Left hindlimb (tissue), 1 donor: ENCODE results near the gene CD6.

Experiments
- DNase-seq: peaks from one replicate; pipeline ENCODE4 v3.0.0-alpha.2; 2018

Gene CD6

DNA sequence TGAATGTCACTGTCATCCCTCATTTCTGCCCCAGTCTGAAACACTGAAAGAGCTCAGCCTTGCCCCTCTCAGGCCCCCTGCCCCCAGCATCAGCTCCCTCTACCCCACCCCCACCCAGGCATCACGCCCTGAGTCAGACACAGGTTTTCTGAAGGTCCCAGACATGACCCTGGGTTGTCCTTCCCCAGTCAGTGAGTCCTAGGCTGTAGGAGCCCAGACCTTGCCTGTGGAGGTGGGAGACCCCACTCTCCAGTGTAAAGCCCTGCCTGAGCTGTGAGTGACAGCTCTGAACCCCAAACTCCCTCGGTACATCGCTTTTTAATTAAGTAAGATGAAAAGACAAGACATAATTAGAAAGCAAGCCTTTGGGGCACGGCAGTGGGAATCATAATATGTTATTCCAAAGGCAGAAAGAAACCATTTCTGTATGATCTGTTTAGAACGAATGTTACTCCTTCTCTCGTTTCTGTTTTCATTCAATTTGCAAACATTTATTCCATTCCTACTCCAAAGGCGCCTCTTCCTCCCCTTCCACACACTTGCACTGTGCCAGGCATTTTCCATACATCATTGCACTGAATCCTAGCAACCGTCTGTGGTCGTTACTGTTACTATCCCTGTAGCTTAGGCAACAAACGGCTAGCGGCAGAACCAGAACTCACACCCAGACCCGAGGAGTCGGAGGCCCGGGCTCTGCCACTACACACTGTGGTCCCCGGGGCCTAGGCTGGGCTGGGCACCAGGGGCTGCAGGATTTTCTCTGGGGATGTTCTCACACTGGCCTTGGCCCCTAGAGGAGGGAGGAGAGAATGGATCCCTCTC is 63.4 kb downstream of the CD6 start:
- peak; percentile 74 for DNase-seq

DNA sequence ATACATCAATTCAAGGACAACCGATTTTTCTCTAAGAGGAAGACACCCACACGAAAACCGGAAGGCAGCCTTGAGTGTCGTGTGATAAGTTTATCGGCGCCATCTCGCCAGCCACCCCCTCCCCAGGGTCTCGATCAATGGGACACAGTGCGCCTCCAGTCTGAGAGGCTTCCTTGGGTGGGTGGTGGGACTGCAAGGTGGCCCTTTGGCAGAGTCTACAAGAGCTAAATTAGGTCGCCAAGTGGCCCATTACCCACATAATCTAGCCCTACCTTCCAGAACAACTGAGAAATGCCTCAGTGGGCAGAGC is 64.0 kb downstream of the CD6 start:
- no peak for DNase-seq

DNA sequence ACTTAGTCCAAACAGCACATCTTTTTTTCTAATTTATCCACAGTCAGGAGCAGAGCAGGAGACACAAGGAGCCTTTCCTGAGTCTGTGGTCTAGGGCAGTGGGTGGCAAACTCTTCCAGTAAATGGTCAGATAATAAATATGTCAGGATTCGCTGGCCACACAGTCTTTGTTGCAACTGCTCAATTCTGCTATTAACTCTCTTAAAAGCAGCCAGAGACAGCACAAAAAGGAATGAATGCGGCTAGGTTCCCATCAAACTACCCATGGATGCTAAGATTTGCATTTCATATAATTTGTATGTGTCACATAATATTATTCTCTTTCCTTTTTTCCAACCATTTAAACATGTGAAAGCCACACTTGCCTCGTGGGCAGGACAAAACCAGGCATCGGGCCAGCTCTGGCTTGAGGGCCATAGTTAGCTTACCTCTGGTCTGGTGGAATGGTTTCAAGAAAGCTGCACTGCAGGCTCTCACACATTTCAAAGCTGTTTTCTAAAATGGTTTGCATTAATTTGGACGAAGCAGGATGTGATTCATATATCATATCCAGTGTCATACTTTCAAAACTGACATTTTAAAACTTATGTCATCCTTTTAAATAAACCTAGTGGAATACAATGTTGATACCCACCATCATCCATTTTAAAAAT is 66.1 kb downstream of the CD6 start:
- DNase-seq = peak; percentile 72

DNA sequence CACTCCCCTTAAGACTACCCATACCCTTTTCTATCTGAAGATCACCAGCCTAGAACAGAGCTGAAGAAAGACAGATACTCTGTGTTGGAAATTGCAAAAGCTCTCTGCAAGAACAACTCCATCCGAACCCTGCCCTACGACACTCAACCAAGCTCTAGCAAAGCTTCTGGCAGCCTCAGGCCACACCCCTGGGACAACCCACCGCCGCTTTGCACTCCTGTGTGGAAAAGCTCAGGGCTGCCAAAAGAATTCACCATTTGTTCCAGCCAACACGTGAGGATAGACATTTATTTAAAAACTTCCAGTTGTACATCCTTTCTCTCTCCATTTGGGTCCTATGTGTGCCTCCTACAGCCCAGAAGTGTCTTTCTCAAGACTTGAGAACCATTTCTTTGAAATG is 68.4 kb downstream of the CD6 start:
- DNase-seq = no peak

GRCh38 chr11:61041755-61042518 is 70.5 kb downstream of the CD6 start:
- peak; percentile 80 for DNase-seq

DNA sequence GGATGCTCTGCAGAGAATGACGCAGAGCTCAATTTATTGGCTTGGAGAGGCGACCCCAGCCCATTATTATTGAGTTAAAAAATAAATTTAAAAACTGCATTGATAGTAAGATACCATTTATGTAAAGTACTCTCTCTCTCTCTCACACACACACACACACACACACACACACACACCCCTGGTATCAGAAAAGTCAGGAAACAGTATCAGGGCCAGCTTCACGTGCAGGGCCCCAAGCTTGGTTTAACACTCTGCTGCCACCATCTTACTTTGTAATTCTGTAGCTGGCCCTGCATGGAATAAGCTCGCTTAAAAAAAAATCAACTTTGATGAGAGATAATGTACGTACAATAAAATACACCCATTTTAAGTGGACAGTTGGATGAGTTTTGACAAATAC is 71.1 kb downstream of the CD6 start:
- no peak for DNase-seq

DNA sequence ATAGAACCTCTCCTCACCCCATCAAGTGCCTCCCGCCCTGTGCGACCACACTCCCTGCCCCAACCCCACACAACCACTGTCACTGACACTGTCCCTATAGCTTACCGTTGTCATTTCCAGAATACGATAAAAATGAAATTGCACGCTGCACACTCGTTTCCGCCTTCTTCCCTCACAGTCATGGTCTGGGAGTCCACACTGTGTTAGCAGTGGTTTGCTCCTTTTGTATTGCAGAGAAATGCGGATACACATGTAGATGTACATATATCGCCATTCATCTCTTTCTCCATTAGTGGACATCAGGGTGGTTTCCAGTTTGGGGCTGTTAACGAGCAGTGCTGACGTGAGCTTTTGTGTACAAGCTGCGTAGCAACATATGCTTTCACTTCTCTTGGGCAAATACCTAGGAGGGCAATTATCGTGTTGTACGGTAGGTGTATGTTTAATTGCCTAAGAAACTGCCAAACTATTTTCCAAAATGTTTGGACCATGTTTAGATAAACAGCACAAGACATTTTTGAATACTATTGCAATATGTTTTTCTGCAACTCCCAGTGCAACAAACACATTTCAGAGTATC is 71.6 kb downstream of the CD6 start:
- no peak for DNase-seq

DNA sequence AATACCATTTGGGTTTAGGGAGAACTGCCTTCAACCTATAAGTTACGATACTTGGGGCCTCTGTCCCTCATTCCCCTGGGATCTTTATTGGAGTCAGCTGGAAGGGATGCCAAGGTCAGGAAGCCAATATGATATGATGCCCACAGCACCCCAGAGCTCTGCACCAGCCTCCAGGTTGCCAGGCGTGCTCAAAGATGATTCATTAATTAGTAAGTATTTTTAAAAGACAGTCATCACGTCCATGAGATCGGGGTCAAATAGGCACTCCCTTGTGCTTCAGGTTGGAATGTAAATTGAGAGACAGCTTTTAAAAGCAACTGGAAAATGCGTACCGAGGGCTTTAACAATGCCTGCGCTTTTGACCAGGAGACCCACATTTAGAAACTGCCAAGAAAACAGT is 73.8 kb downstream of the CD6 start:
- DNase-seq = no peak

DNA sequence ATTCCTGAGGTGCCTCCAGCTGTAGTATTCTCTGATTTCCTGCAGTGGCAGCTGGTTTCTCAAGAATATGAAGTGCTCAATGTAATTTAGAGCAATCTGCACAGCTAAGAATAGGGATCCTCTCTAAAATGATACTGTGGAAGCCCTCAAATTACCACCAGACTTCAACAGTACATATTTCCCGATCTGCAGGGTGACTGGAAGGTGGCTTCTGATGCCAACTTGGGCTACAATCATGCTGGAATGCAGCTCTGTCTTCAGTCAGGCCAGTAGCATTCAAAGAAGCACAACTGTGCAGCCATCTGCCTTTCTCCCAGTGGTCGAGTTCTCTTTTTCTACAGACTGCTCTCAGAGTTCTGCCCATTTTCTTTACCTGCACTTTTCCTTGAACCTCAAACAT is 75.4 kb downstream of the CD6 start:
- DNase-seq = no peak

DNA sequence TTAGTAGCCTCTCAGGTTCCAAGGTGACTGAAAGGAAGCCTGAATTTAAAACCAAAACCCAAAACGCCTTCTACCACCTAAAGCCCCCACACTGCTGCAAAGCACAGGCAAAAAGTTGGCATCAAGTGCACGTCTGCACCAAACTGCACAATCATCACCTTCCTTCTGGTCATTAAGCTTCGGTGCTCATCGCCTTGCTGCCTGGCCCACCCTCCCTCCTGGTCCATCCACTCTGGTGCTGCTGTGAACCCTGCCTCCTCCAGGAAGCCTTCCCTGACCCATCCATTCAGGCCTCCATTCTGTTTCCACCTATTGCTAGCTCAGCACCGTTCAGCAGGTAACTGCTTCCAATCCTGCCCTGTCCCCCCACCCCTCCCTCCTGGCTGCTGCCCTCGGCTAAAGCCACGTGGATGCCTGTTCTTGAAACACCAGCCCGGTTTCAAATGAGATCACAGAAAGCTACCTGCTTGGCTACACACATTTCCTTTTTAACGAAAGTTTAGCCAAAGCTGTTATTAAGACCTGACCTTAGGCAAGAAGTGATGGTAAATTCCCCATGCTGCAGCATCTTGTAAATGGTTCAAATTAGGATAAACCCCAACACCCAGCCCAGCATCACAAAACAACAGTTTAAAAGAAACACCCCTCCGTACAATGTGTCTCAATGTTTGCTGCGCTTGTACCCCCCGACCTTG is 77.0 kb downstream of the CD6 start:
- no peak for DNase-seq

DNA sequence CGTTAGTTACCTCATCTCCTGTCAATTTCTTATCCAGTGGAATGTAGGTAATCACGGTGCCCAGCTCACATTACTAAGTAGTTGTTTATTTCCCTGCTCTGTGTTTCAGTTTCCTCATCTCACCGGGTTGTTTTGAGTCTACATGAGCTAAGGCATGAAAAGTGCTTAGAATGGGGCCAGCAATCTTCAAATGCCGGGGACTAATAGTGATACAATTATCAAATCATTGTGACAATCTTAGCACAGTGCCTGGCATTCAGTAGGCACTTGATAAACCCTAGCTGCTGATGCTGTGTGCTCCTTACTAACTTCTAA is 77.5 kb downstream of the CD6 start:
- DNase-seq = no peak

- DNase-seq = no peak
Observed at GRCh38 chr11:61049859-61050258, 78.4 kb downstream of the CD6 start.

DNA sequence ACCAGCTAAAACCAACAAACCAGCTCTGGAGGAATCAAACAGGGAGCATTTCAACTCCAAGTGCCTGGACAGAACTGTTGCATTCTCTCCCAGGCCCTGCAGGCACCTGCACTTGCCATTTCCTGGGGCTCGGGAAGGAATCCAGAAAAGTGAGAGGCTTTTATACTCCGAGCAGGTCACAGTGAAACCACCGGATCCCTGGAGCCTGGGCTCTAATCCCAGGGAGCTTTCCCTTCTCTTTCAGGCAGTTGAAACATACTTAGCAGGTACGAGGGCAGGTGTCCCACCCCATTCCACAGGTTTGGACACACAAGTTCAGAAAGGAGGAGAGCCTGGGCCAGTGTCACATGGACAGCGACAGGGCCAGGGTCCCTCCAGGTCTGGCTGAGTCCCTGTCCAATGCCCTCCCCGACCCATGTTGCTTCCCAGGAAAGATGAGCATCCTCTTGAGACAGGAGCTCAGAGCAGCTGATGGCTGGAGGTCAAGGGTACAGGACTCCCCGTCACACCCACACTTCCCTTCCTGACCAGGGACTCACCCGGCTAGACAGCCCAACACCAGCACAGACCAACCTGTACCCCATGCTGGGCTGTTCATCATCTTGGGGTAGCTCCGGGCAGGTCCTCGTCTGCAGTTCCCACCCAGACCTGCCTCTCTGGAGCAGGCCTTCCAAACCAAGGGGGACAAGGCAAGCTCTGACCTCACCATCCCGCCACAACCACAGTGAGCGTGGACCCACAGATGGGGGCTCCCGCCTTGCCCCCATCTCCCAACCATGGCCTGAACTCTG is 80.9 kb downstream of the CD6 start:
- DNase-seq = no peak

GRCh38 chr11:61053191-61053590 is 81.7 kb downstream of the CD6 start:
- DNase-seq = no peak

DNA sequence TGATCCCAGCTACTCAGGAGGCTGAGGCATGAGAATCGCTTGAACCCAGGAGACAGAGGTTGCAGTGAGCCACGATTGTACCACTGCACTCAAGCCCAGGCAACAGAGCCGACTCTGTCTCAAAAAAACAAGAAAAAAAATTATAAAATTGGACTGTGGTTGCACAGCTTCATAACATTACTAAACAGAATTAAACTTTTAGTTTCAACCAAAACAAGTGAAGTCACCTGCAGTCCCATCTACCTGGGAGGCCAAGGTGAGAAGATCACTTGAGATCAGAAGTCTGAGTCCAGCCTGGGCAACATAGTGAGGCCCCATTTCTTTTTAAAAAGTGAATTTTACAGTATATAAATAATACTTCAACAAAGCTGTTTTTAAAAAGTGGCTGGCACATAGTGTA is 83.0 kb downstream of the CD6 start:
- no peak for DNase-seq

DNA sequence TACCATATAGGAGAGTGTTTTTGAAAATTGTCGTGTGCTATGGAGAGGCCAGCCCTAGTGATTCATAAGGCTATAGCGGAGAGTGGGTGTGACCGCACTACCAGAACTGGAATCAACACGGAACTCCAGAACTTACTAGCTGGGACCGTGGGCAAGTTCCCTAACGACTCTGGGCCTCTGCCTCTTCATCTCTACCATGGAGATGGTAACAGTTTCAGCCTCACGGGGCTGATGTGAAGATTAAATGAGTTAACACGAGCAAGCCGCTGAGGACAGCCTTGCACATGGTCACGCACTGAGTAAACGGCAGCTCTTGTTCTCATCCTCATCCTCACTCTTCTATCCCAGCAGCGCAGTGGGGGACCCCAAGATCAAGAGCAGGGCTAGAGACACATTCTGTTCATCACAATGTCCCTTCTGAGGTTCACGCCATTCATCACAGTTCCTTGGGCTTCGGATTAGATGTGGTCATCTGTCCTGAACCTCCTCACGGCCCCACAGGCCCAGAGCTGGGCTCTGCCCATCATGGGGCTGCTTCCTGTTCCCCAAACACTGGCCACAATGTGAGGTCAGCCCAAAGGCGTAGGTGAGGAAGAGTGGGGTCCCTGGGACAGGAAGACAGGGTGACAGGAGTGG is 83.6 kb downstream of the CD6 start:
- DNase-seq = no peak

DNA sequence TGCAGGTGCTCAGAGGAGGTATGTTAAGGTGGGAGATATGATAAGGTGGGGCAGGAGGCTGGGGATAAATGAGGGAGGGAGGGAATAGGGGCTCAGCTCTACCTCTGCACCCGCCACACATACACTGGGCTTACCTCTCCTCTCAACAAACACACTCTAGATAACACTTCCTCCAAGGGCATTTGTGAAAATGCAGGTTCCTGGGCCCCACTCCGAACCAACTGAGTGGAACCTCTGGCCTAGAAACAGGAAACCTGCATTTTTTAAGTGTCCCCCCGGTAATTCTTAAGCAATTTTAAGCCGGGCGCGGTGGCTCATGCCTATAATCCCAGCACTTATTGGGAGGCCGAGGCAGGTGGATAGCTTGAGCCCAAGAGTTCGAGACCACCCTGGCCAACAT is 84.3 kb downstream of the CD6 start:
- no peak for DNase-seq

DNA sequence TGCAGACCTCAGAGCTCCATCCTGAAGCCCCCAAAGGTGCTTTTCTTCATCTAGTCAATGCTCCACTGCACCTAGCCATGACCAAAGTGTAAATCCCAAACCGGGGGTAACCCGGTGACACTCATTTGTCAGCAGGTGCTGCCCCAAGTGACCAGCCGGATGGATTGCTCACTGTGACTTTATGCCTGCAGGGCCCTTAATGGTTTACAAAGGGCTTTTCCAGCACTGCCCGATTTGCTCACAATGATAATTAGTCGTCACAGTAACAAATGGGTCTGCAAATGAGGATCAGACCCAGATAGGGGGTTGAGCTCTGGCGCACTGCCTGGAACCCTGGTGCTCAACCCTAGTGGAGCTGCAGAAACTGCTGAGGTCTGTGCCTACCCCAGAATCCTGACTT is 85.1 kb downstream of the CD6 start:
- no peak for DNase-seq

DNA sequence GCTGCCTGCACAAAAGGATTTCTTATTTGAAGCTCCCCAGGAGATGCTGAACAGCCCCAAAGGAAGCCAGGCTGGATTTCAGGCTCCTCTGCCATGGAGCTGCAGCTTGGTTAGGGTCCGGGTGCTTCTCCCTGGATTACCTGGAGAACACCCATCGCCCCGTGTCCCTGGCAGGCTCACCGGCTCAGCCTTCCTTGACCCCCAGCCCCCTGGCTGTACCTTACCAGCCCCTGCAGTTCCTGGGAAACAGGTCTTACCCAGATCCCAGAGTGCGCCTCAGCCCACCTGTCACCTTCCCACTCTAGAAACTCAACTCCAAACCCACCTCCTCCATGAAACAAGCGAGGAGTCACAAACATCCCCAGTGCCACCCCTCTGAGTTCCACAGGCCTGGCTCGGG is 85.5 kb downstream of the CD6 start:
- no peak for DNase-seq

DNA sequence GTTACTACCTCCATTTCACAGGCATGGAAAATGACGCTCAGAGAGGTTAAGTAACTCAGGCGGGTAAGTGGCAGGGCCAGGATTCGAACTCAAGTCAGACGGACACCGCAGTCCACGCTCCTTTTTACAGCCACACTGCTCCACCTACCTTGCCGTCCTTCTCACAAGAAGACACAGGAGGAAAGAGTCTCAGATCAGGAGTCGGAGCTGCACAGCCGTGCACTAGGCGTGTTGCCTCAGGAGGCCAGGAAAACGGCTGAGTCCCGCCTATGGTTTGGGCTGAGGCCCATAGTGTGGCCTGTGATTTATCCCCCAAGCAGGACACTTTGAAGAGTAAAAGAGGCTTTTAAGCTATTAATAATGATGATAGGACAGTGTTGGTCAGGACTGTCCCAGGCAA is 86.1 kb downstream of the CD6 start:
- DNase-seq = no peak

- no peak for DNase-seq
Observed at GRCh38 chr11:61058583-61059259, 87.2 kb downstream of the CD6 start.
